DMS53 treated with DMSO at 0.1 percent for 48 hours (cell line): Measurements from ENCODE around the gene UGGT1.
"Not testable (repeated sequence)": the region's sequence is repeated elsewhere in the genome, so short reads cannot be mapped to it uniquely, and the experiment has no call there.

Experiments used
- DNase-seq: peaks from one replicate; lab custom pipeline; 2025; ENCODE audit not compliant: unreplicated experiment; lab: John Stamatoyannopoulos, UW

Gene UGGT1

GRCh38 chr2:128169933-128170709, 79.1 kb downstream of the UGGT1 start:
- no peak for DNase-seq

- no peak for DNase-seq
These were observed 79.8 kb downstream of the UGGT1 start for GRCh38 chr2:128170776-128171175.

- DNase-seq: no peak
These were observed 81.2 kb downstream of the UGGT1 start for GRCh38 chr2:128172191-128172590.

GRCh38 chr2:128174067-128174466, 83.1 kb downstream of the UGGT1 start:
- not testable (repeated sequence) for DNase-seq

- DNase-seq: no peak
These were observed 86.3 kb downstream of the UGGT1 start for GRCh38 chr2:128177315-128177714.

GRCh38 chr2:128178149-128178649, 87.2 kb downstream of the UGGT1 start:
- no peak for DNase-seq

- DNase-seq: no peak
These were observed 87.9 kb downstream of the UGGT1 start for GRCh38 chr2:128178650-128179460.

- DNase-seq: no peak
These were observed 88.4 kb downstream of the UGGT1 start for GRCh38 chr2:128179461-128179755.

GRCh38 chr2:128180031-128180430, 89.0 kb downstream of the UGGT1 start:
- no peak for DNase-seq

- no peak for DNase-seq
These were observed 94.6 kb downstream of the UGGT1 start for GRCh38 chr2:128185576-128185975.

- DNase-seq: no peak
These were observed 96.1 kb downstream of the UGGT1 start for GRCh38 chr2:128187032-128187654.

GRCh38 chr2:128195435-128195984, 104.5 kb downstream of the UGGT1 start:
- DNase-seq: no peak

- no peak for DNase-seq
These were observed 105.0 kb downstream of the UGGT1 start for GRCh38 chr2:128196026-128196425.

- no peak for DNase-seq
These were observed 105.5 kb downstream of the UGGT1 start for GRCh38 chr2:128196471-128196931.

- DNase-seq: no peak
These were observed 106.1 kb downstream of the UGGT1 start for GRCh38 chr2:128197059-128197458.

GRCh38 chr2:128198656-128199055, 107.7 kb downstream of the UGGT1 start:
- DNase-seq: no peak

- no peak for DNase-seq
These were observed 108.1 kb downstream of the UGGT1 start for GRCh38 chr2:128199141-128199540.

- no peak for DNase-seq
These were observed 111.8 kb downstream of the UGGT1 start for GRCh38 chr2:128202791-128203190.

GRCh38 chr2:128206245-128206644, 115.2 kb downstream of the UGGT1 start:
- no peak for DNase-seq

- no peak for DNase-seq
These were observed 117.0 kb downstream of the UGGT1 start for GRCh38 chr2:128208023-128208422.

GRCh38 chr2:128208631-128209324, 117.8 kb downstream of the UGGT1 start:
- not testable (repeated sequence) for DNase-seq
